Measurements from ENCODE around the gene SFR1.

- no peak for TF ChIP-seq POLR2A (IDR thresholded peaks at IDR 0.05)
- TF ChIP-seq, protein P1, sequence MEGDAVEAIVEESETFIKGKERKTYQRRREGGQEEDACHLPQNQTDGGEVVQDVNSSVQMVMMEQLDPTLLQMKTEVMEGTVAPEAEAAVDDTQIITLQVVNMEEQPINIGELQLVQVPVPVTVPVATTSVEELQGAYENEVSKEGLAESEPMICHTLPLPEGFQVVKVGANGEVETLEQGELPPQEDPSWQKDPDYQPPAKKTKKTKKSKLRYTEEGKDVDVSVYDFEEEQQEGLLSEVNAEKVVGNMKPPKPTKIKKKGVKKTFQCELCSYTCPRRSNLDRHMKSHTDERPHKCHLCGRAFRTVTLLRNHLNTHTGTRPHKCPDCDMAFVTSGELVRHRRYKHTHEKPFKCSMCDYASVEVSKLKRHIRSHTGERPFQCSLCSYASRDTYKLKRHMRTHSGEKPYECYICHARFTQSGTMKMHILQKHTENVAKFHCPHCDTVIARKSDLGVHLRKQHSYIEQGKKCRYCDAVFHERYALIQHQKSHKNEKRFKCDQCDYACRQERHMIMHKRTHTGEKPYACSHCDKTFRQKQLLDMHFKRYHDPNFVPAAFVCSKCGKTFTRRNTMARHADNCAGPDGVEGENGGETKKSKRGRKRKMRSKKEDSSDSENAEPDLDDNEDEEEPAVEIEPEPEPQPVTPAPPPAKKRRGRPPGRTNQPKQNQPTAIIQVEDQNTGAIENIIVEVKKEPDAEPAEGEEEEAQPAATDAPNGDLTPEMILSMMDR (IDR thresholded peaks at IDR 0.05), result no peak
Measured at GRCh38 chr10:104101902-104102301, 20.1 kb upstream of the SFR1 start.
